ENCODE data around the gene CYP4F22.
A peak's percentile ranks its signal among the peaks of the same experiment; 100 is the strongest.

CYP4F22 gene

DNA sequence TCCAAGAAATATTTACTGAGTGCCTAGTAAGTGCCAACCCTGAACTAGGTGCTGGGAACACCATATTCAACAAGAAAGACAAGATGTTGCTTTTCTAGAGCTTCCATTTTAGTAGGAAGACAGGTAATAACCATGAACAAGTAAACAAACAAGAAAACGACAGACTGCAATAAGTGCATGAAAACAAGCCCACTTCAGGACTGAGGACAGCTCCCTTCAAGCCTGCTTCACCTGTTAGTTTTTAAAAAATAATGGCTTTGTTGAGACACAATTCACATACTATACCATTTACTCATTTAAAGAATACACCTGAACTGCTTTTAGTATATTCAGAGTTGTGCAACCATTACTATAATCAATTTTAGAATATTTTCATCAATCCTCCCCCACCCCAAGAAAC is 30.4 kb downstream of the CYP4F22 start:
- DNase-seq = no peak

DNA sequence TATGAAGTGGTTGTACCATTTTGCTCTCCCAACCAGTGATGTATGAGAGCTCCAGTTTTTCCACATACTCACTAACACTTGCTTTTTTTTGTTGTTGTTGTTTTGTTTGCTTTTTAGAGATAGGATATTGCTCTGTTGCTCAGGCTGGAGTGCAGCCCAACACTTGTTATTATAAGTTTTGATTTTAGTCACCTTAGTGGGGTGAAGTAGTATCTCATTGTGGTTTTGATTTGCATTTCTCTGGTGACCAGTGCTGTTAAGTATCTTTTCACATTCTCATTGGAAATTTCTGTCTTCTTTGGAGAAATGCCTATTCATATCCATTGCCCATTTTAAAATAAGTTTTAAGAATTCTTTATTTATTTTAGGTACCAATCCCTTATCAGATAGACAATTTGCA is 31.3 kb downstream of the CYP4F22 start:
- DNase-seq = no peak

DNA sequence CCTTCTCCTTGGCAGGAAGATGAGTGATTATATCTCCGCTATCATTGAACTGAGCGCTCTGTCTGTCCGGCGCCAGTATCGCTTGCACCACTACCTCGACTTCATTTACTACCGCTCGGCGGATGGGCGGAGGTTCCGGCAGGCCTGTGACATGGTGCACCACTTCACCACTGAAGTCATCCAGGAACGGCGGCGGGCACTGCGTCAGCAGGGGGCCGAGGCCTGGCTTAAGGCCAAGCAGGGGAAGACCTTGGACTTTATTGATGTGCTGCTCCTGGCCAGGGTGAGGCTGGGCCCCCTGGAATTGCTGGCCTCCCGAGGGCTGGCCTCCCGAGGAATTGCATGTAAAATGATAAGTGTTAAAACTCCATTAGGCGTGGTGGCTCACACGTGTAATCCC is 32.1 kb downstream of the CYP4F22 start:
- no peak for DNase-seq

DNA sequence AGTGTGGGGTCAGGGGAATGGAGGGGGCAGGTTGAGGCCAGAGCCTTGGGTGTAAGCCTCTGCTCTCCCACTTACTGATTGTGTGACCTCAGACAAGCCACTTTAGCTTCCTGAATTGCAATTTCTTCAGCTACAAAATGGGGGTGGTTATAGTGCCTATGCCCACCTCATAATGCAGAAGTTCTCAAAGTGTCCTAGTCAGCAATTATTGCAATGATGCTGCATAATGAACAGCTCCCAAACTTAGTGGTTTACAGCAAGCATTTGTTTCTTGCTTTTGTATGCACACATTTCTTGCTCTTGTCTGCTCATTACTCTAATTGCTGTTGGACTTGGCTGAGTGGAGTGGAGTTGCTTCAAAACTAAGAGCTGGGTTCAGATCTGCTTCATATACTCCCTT is 36.0 kb downstream of the CYP4F22 start:
- no peak for DNase-seq

DNA sequence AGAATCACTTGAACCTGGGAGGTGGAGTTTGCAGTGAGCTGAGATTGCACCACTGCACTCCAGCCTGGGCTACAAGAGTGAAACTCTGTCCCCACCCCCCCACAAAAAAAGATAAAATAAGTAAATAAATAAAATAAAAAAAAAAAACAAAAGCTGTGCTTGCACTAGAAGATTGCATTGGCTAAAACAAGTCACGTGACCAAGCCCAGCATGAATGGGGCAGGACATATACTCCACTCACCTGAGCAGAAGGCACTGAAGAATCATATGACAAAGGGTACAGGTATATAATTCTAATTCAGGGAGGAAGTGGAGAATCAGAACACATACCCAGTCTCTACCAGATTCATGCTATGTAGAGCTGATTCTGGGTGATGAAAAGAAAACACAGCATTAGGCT is 36.6 kb downstream of the CYP4F22 start:
- DNase-seq = no peak

DNA sequence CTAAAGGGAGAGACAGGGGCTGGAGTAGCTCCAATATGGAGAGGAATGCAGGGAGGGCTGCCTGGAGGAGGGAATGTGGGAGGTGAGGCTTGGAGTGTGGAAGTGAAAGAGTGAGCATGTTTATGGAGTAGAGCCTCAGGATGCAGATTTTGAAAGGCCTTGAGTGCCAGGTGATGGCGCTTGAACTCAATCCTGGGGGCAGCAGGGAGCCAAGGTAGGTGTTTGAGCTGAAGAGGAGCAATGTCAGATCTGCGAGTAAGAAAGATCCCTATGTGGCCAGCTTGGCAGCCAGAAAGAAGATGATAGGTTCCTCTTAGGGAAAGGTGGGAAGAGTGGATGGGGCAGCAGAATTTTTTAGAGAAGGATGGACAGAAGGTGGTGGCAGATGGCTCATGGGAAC is 40.3 kb downstream of the CYP4F22 start:
- DNase-seq = no peak

DNA sequence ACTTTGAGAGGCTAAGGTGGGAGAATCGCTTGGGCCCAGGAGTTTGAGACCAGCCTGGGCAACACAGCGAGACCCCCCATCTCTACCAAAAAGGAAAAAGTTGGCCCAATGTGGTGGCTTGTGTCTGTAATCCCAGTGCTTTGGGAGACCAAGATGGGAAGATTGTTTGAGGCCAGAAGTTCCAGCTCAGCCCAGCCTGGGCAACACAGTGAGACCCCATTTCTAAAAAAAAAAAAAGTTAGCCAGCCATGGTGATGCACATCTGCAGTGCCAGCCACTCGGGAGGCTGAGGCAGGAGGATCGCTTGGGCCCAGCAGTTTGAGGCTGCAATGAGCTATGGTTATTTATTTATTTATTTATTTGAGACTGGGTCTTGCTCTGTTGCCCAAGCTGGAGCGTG is 41.3 kb downstream of the CYP4F22 start:
- no peak for DNase-seq

DNA sequence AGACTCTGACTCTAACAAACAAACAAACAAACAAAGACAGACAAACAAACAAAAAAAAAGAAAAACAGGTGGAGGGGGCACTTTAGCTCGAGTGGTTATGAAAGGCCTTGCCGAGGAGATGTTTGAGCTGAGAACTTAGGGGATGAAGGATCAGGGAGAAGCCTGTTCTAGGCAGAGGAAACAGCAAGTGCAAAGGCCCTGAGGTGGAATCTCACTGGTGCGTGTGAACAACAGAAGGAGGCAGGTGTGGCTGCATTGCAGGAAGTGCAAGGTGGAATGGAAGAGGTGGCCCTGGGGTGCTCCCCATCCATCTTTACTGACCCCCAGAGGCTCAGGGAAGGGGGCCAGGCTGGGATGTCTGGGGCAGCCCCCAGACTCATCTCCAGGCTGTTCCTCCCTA is 41.9 kb downstream of the CYP4F22 start:
- DNase-seq = no peak

DNA sequence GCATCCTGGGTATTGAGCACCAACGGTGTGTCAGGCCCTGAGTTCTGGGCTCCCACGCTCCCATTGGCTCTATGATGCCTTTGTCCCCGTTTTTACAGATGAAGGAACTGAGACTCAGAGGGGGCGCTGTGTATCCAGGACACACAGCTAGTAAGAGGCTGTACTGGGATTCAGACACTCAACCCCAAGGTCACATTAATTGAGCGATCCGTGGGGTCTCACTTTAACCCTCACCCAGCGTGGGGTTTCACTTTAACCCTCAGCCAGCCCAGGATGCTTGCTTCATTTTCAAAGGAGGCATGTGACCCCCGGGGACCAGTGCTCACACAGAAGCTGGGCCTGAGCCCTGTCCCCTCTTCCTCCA is 42.6 kb downstream of the CYP4F22 start:
- DNase-seq = no peak

DNA sequence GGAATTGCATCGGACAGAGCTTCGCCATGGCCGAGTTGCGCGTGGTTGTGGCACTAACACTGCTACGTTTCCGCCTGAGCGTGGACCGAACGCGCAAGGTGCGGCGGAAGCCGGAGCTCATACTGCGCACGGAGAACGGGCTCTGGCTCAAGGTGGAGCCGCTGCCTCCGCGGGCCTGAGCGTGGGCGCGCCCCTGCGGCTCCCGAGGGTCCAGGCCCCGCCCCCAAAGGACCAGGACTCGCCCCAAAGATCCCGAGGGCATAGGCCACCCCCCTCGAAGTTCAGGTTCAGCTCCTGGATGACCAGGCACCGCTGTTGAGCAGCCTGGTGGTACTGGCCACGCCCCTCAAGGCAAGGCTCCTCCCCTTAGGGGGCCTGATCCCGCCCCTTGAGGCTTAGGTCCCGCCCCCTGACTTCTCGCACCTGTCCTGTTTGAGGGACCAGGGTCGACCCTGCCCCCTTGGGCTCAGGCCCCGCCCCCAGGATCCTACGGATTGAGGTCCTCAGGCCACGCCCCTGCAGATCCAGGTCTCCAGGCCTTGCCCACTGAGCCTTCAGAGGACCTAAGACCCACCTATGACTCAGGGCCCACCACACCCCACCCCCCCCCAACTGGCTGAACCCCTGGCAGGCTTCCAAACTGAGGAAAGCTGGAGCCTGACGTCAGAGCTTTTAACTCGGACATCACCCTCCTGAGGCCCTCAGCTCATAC is 43.1 kb downstream of the CYP4F22 start:
- no peak for DNase-seq

DNA sequence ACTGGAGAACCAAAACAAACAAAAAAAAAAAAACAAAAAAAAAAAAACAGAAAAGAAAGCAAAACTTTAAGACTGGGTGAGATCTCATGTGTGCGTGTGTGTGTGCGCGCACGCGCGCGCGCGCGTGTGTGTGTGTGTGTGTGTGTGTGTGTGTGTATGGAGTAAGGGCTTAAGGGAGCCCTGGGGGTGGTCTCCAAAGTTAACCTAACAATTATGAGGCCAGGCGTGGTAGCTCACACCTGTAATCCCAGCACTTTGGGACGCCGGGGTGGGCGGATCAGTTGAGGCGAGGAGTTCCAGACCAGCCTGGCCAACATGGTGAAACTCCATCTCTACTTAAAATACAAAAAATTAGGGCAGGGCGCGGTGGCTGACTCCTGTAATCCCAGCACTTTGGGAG is 46.7 kb downstream of the CYP4F22 start:
- DNase-seq = no peak

DNA sequence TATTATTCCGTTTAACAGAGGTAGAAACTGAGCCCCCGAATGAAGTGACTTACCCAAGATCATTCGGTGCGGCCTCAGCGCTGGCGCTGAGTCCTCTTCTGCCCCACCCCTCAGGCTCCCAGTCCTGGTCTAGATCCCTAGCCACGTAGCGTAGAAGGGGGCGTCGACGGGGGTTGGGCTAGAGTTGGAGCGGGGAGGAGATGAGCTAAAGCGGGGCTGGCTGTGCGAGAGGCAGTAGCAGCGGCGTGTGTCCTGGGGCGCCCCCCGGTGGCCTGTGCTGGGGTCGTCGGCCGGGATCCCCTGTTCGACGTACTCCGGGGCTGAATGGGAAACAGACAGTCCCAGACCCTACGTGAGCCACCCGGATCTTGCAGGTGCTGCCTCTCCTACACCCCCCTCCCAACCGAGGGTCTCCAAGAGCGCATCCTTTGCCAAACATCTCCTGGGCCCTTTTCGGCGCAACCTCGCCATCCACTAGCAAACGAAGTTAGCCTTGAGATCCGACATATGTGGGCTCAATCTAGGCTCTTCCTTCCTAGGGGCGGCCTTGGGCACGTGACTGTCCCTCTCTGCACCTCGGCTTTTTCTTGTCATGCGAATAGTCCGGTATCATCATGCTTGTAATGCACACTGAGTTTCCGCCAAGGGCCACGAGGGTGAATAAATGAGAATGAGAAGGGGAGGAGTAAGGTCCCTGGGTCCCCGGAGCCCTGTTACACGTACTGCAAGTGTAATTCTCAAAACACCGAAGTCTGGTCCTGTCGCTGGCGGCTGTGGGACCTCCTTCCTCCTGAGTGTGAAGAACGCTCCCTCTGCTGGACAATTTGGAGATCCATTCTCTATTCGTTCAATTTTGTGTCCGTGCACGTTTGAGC is 47.7 kb downstream of the CYP4F22 start:
- peak; percentile 61 for DNase-seq

DNA sequence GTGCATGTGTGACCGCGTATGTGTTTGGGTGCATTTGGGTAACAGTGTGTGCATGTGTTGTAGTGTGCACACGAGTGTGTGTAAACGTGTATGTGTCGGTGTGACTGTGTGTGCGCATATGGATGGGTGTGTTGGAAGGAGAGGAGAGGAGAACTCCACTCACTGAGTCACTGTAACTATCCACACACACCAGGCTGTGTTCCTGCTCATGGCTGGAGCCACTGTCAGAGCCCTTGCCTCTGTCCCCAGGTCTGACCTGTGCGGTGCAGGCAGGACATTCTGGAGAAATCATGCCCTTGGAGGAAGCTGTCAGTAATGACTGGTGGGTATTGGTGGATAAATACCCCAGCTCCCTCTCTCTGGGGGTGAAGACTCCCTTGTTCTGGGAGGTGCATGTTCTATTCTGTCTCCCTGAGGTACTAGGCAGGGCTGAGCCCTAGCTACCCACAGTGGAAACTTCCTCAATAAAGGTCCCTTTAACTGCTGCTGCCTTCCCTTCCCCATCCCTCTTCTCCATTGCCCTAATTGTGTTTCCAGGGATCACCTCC is 48.4 kb downstream of the CYP4F22 start:
- DNase-seq = no peak

DNA sequence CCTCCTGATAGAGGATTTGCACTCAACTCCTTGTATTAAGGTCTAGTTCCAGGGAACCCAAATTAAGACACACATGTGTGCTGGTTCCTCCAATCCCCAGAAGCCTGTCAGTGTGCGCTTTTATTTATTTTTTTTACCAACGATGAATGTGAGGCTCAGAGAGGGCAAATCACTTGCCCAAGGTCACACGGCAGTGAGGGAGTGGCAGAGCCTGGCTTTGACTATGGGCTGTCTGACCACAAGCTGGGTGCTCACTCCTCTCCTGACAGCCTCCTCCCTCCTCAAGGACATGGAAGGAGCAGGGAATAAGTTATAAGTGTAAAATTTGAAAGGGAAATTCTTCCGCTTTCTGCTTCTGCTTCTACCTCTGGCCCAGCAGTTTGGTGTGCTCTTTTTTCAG is 48.9 kb downstream of the CYP4F22 start:
- no peak for DNase-seq

DNA sequence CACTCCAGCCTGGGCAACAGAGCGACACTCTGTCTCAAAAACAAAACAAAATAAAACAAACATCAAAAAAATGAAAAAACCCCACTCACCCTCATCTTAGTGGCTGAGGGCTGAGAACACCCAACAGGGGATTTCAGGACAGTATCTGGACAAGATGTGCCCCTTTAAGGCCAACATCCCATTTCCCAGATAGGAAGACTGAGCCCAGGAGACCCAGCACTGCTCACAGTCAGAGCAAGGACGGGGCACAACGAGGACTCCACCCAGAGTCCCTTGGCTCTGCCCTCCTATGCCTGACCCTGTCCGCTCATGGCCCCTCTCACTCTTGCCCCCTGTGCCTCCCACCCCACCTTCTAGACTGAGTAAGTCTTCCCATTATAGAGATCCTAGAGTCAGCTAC is 53.8 kb downstream of the CYP4F22 start:
- DNase-seq = no peak

DNA sequence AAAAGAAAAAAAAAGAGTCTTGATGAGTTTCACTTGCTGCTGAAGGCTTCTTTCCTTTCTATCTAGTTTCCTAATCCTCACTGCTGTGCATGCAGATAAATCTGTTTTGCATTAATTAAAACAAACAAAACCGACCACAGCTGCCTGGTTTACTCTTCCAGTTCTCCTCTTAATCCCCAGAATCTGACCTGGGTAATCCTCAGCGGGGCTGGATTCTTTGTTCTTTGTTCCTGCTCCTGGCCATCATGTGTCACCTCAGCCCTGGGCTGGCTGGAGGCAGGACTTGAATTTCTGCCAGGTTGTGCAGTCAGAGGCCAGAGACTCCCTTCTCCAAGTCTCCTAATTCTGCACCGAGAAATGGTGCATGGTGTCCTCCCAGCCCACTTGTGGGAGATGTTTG is 54.5 kb downstream of the CYP4F22 start:
- no peak for DNase-seq

DNA sequence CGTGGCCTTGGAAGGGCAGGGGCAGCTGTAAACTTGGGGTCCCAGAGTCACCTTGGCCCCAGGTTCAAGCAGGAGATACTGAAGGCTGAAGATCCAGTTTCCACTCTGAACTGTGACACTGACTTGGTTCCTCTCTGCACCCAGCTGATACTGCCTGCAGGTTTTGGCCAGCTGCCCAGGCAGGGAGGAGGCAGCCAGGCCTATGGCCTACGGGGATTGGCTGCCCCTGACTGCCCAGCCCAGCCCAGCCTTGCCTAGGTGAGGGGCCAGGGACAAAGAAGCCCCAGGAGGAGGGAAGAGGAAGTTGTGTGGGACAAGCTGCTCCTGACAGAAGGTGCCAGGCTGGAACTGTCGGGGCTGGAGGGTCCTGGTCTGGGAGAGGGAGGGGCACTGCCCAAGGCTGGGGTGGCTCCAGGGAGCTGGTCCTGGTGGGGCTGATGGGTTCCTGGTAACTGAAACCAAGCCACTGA is 55.0 kb downstream of the CYP4F22 start:
- no peak for DNase-seq

DNA sequence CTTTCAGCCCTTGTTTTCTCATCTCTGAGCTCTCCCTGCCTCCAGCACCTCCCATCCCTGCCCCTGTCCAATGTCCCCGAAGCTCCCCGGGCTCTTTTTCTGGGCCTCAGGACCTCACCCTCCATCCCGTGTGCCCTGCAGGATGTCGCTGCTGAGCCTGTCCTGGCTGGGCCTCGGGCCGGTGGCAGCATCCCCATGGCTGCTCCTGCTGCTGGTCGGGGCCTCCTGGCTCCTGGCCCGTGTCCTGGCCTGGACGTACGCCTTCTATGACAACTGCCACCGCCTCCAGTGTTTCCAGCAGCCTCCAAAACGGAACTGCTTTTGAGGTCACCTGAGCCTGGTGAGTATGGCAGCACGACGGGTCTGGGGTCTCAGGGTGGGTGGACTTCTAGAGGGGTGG is 55.6 kb downstream of the CYP4F22 start:
- DNase-seq = no peak

DNA sequence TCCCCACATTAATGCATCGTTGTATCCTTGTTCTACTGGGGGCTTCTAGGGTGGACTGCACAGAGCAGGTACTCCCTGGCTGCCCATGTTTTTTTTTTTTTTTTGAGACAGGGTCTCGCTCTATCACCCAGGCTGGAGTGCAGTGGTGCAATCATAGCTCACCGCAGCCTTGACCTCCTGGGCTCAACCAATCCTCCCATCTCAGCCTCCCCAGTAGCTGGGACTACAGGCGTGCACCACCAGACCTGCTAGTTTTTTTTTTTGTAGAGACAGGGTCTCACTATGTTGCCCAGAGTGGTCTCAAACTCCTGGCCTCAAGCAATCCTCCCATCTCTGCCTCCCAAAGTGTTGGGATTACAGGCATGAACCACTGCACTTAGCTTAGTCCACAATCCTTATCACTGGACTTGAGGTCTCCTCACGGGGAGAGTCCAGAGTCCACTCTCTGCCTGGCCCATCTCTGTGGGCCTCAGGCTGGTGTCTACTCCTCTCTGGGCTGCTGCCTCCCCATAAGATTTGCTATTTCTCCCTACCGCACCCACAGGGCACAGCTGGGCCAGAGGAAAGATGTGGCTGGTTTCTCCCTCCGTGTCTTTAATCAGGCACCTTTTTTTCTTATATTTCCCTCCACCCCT is 56.3 kb downstream of the CYP4F22 start:
- no peak for DNase-seq

DNA sequence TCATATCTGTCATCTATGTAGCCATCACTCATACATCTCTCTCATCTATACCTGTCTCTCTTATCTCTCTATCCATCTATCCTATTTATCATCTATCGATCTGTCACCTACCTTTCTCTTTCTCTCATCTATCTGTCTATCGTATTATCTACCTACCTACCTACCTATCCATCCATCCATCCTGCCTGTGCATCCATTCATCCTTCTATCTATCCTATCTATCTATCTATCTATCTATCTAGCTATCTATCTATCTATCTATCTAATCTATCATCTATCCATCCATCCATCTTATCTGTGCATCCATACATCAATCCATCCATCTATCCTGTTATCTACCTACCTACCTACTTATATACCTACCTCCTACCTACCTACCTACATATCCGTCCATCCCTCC is 62.1 kb downstream of the CYP4F22 start:
- no peak for DNase-seq

DNA sequence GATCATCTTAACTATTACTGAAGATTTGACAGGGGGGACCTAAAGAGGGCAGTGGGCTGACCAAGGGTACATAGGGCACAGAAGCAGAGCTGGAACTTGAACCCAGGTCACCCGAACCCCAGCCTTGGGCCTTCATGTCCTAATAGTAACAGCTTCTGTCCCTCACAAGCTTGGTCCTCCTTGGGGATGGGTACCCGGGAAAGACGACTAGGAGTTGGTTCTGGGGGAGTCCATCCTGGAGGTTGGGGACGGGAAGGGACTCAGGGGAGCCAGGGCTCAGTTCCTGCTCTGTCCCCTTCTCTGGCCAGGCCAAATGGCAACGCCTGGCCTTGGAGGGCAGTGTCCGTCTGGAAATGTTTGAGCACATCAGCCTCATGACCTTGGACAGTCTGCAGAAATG is 67.1 kb downstream of the CYP4F22 start:
- DNase-seq = no peak

DNA sequence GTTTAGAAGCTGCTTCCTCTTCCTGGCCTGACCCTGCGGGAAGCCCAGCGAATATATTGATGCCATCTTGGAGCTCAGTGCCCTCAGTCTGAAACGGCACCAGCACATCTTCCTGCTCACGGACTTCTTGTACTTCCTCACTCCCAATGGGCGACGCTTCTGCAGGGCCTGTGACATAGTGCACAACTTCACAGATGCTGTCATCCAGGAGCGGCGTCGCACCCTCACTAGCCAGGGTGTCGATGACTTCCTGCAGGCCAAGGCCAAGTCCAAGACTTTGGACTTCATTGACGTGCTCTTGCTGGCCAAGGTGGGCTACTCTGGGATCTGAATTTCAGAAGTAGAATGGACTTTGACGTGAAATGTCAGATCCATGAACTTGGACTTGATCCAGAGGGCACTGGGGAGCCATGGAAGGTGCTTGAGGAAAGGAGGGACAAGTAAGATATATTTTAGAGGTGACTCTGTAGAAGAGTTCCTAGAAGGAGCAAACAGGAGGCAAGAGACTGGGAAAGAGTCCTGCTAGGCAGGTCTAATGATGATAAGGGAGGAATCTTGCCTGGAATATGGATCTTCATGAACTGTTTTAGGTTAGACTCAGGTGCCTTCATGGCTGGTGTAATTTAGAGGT is 68.3 kb downstream of the CYP4F22 start:
- DNase-seq = no peak

DNA sequence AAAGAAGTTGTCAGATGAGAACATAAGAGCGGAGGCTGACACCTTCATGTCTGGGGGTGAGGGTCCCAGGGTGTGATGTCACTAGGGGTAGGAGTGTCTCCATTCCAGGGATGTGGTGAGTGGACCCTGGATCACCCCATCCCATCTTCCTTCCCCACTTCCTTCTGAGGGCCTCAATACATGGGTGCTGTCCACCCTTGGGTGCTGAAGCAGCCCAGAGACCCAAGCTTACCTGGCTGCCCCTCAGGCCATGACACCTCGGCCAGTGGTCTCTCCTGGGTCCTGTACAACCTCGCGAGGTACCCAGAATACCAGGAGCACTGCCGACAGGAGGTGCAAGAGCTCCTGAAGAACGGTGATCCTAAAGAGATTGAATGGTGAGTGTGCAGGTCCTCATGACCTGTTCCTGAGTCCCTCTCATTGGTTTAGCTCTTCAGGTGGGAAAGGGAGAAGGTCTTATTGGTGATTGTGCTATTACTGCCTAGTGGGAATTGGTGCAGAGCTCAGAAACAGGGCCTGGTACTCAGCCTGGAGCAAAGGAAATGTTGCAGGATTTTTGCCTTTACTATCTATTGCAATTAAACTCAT is 69.0 kb downstream of the CYP4F22 start:
- no peak for DNase-seq

All from NCI-H510A (cell line).